Esophagus squamous epithelium (tissue), 4 donors: ENCODE data around the gene AGTRAP.

ENCODE experiments used
- POLR2A ChIP-seq, 4 donors: fragments of 450-650 bp; IDR thresholded peaks; one replicate each; pipeline ENCODE4 v1.6.1; 2017; ENCODE audit warnings: antibody characterized with exemption in 4 of 4, mild to moderate bottlenecking in 4 of 4, moderate library complexity in 3 of 4
- TF ChIP-seq, protein P1 (sequence below), 6 experiments: fragments of 450-650 bp in 4 of 6; fragments of 200-600 bp in 2 of 6; sonication (generic) in 2 of 6; IDR thresholded peaks; one replicate each; pipeline ENCODE4 v1.5.1; 2016 to 2019; ENCODE audit warnings: antibody characterized with exemption in 6 of 6, mild to moderate bottlenecking in 4 of 6, moderate library complexity in 4 of 6

DNA sequence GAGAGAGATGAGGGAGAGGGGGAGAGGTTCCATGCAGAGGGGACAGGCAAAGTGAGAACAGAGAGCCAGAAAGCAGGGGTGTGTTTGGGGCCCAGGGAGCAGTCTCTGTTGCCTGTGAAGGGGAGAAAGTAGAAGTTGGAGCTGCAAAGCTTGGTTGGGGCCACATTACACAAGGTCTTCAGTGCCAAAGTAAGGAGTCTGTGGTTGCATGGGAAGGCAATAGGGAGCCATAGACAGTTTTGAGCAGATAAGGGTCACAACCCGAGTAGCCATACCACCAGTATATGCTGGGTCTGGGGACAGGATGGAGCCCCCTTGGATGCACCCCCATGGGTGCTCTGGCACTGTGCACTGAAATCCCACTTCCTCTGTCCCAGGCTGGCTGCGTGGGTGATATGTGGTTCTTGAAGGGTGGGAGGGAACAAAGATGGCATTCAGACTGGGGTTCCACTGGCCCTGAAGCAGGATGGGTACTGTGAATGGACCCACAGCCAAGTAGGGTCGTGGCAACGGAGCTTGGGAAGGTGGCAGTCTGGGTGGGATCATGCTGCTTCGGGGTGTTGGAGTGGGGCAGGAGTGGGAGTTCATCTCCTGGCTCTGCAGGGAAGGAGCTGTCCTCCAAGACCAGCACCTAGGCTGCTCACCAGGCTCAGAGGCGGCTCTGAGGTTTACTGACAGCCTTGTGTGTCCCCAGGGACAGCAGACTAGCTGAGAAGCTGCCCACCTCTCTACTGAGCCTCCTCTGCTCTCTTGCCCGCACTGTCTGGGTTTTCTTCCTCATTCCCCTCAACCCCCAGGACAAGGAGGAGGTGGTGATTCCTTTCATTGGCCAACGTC lies 32.4 kb upstream of the AGTRAP start:
- no peak for TF ChIP-seq POLR2A (IDR thresholded peaks at IDR 0.05)
- TF ChIP-seq, protein P1, sequence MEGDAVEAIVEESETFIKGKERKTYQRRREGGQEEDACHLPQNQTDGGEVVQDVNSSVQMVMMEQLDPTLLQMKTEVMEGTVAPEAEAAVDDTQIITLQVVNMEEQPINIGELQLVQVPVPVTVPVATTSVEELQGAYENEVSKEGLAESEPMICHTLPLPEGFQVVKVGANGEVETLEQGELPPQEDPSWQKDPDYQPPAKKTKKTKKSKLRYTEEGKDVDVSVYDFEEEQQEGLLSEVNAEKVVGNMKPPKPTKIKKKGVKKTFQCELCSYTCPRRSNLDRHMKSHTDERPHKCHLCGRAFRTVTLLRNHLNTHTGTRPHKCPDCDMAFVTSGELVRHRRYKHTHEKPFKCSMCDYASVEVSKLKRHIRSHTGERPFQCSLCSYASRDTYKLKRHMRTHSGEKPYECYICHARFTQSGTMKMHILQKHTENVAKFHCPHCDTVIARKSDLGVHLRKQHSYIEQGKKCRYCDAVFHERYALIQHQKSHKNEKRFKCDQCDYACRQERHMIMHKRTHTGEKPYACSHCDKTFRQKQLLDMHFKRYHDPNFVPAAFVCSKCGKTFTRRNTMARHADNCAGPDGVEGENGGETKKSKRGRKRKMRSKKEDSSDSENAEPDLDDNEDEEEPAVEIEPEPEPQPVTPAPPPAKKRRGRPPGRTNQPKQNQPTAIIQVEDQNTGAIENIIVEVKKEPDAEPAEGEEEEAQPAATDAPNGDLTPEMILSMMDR (IDR thresholded peaks at IDR 0.05) = no peak
